CD14-positive monocyte (primary cell): ENCODE results near the gene FRMD3. TPM values are rescaled to one million over a fixed set of nuclear protein-coding genes. Genes with fewer than 3 reads are reported as not detected.

Source experiments
- DNase-seq, 3 donors: peaks; one replicate each; pipeline ENCODE4 v3.0.0-alpha.2; 2011 to 2022
- H2AFZ ChIP-seq: 2 replicates; pipeline ENCODE4 v1.6.0; 2012; ENCODE audit warnings: mild to moderate bottlenecking, low read depth, low read length, inconsistent platforms; ENCODE audit not compliant: insufficient read depth, poor library complexity, severe bottlenecking
- H3K27ac ChIP-seq, 2 donors: 1 replicate in 1 of 2; 2 replicates in 1 of 2; pipeline ENCODE4 v1.5.1; 2012 to 2013; ENCODE audit warnings: low read length in 2 of 2, control low read depth in 1 of 2, inconsistent platforms in 1 of 2, low read depth in 1 of 2, mild to moderate bottlenecking in 1 of 2
- H3K27me3 ChIP-seq, 2 donors: one replicate each; pipeline versions ENCODE4 v1.6.0 to v1.6.1; 2011 to 2013; ENCODE audit warnings: low read length in 2 of 2; ENCODE audit not compliant: control insufficient read depth in 2 of 2, insufficient read depth in 2 of 2
- H3K36me3 ChIP-seq, 2 donors: replicated peaks in 1 of 2; 1 replicate in 1 of 2; 2 replicates in 1 of 2; pipeline versions ENCODE4 v1.5.1 to v1.6.1; 2012 to 2013; ENCODE audit warnings: low read length in 2 of 2, control low read depth in 1 of 2, inconsistent platforms in 1 of 2, mild to moderate bottlenecking in 1 of 2; ENCODE audit not compliant: insufficient read depth in 2 of 2, control insufficient read depth in 1 of 2
- H3K4me1 ChIP-seq, 2 donors: 1 replicate in 1 of 2; 2 replicates in 1 of 2; pipeline versions ENCODE4 v1.5.1 to v1.6.1; 2012 to 2013; ENCODE audit warnings: low read length in 2 of 2, control low read depth in 1 of 2, inconsistent platforms in 1 of 2, mild to moderate bottlenecking in 1 of 2, moderate library complexity in 1 of 2; ENCODE audit not compliant: insufficient read depth in 2 of 2, control insufficient read depth in 1 of 2
- H3K4me2 ChIP-seq: replicated peaks from 2 replicates; pipeline ENCODE3; 2012; ENCODE audit warnings: low read length, moderate library complexity, mild to moderate bottlenecking; ENCODE audit not compliant: poor library complexity, severe bottlenecking; ENCODE audit errors: extremely low read depth
- H3K4me3 ChIP-seq, 3 experiments: fragments of 200-600 bp in 1 of 3; sonication (generic) in 1 of 3; replicated peaks in 1 of 3; 1 replicate in 2 of 3; 2 replicates in 1 of 3; pipeline ENCODE4 v1.5.1; 2011 to 2013; ENCODE audit warnings: low read length in 3 of 3, mild to moderate bottlenecking in 3 of 3, control low read depth in 2 of 3, low read depth in 2 of 3, inconsistent platforms in 1 of 3, moderate library complexity in 1 of 3
- H3K79me2 ChIP-seq: 2 replicates; pipeline ENCODE4 v1.6.0; 2012; ENCODE audit warnings: mild to moderate bottlenecking, control low read depth, inconsistent platforms, low read length, moderate library complexity; ENCODE audit not compliant: insufficient read depth
- H3K9ac ChIP-seq: 2 replicates; pipeline ENCODE4 v1.6.0; 2017; ENCODE audit warnings: low read length, mild to moderate bottlenecking; ENCODE audit not compliant: insufficient read depth, poor library complexity, severe bottlenecking
- H3K9me3 ChIP-seq, 2 donors: replicated peaks in 1 of 2; 1 replicate in 1 of 2; 2 replicates in 1 of 2; pipeline versions ENCODE4 v1.5.1 to v1.6.1; 2012 to 2013; ENCODE audit warnings: low read length in 2 of 2, control low read depth in 1 of 2; ENCODE audit not compliant: control insufficient read depth in 1 of 2, insufficient read depth in 1 of 2
- H4K20me1 ChIP-seq: 2 replicates; pipeline ENCODE4 v1.6.0; 2012; ENCODE audit warnings: mild to moderate bottlenecking, low read length, control low read depth, moderate library complexity; ENCODE audit not compliant: insufficient read depth
- H3K27ac Mint-ChIP-seq, 7 donors: one replicate each; pipeline ENCODE4 v1.8.0; 2020; ENCODE audit warnings: mild to moderate bottlenecking in 7 of 7, mixed read lengths in 7 of 7, moderate library complexity in 6 of 7, inconsistent platforms in 2 of 7
- H3K27me3 Mint-ChIP-seq, 3 donors: one replicate each; pipeline ENCODE4 v1.8.0; 2021 to 2022; ENCODE audit warnings: low read depth in 3 of 3, mild to moderate bottlenecking in 3 of 3, mixed read lengths in 3 of 3, moderate library complexity in 3 of 3, inconsistent platforms in 1 of 3
- H3K36me3 Mint-ChIP-seq, 2 donors: one replicate each; pipeline ENCODE4 v1.8.0; 2020; ENCODE audit warnings: mixed read lengths in 2 of 2, inconsistent platforms in 1 of 2, mild to moderate bottlenecking in 1 of 2
- H3K4me1 Mint-ChIP-seq: one replicate; pipeline ENCODE4 v1.8.0; 2020; ENCODE audit warnings: mild to moderate bottlenecking, mixed read lengths
- H3K4me3 Mint-ChIP-seq, 2 donors: one replicate each; pipeline ENCODE4 v1.8.0; 2020; ENCODE audit warnings: mild to moderate bottlenecking in 2 of 2, mixed read lengths in 2 of 2, moderate library complexity in 1 of 2
- H3K9me3 Mint-ChIP-seq, 7 donors: one replicate each; pipeline ENCODE4 v1.8.0; 2020 to 2022; ENCODE audit warnings: mixed read lengths in 7 of 7, mild to moderate bottlenecking in 6 of 7, moderate library complexity in 6 of 7, inconsistent platforms in 2 of 7
- CTCF ChIP-seq: fragments of 200-600 bp; IDR thresholded peaks from one replicate; pipeline ENCODE4 v1.8.0; 2022; ENCODE audit warnings: antibody characterized with exemption, mild to moderate bottlenecking
- WGBS: methylation state at CpG from one replicate; pipeline ENCODE4 v1.1.5; 2013; ENCODE audit warnings: missing lambda C conversion rate; ENCODE audit not compliant: insufficient coverage; 5-methylcytosine and 5-hydroxymethylcytosine counted together
- intact Hi-C, 2 donors: fragments of 100-400 bp; cut with micrococcal nuclease; formaldehyde crosslinking; loops; one replicate each; pipeline versions ENCODE4 v1.15.0 to v1.15.1; 2023
- polyA plus RNA-seq, 3 donors: library from polyadenylated mRNA; depleted of rRNA in 1 of 3; unstranded in 2 of 3; stranded (reverse) in 1 of 3; fragments of 300-500 nt in 2 of 3; fragments of >200 nt in 1 of 3; fragmentation: Illumina TruSeq in 2 of 3; gene quantifications; 1 replicate in 2 of 3; 2 replicates in 1 of 3; pipeline ENCODE4 v1.2.3, GENCODE V29; 2012 to 2021

FRMD3 gene
- polyA plus RNA-seq, 3 donors: 2.8 to 9.8 (median 4.2) TPM

- Mint-ChIP-seq H3K36me3 (no peaks in the 10 kb centered on the region), H3K27me3 (peaks cover 0 to 3% (median 2%) of the 10 kb centered on the region in 3 donors), H3K4me1 (peaks cover 30% of the 10 kb centered on the region), H3K4me3 (no peak overlapping the region), H3K27ac (no peak overlapping the region), H3K9me3 (peaks cover 0 to 7% (median 0%) of the 10 kb centered on the region in 7 donors)
- H3K36me3 ChIP-seq: no peaks in the 10 kb centered on the region
- H3K4me1 ChIP-seq: peaks cover 16 to 30% of the 10 kb centered on the region in 2 donors
- DNase-seq: no peak
- no peak overlapping the region for H3K4me2 ChIP-seq
- H3K9ac ChIP-seq: no peak overlapping the region
- no peaks in the 10 kb centered on the region for H3K9me3 ChIP-seq
- TF ChIP-seq CTCF: no peak
- intact Hi-C loops: no loop called here
- H3K27me3 ChIP-seq: no peaks in the 10 kb centered on the region
- no peak overlapping the region for H2AFZ ChIP-seq
- H4K20me1 ChIP-seq: no peaks in the 10 kb centered on the region
- no peak overlapping the region for H3K27ac ChIP-seq
- H3K4me3 ChIP-seq: no peak overlapping the region
- WGBS: no CpG with 5 or more reads among the region's 4 CpGs
- no peaks in the 10 kb centered on the region for H3K79me2 ChIP-seq
Observed at GRCh38 chr9:83236029-83236696, 302.0 kb downstream of the FRMD3 start.

DNA sequence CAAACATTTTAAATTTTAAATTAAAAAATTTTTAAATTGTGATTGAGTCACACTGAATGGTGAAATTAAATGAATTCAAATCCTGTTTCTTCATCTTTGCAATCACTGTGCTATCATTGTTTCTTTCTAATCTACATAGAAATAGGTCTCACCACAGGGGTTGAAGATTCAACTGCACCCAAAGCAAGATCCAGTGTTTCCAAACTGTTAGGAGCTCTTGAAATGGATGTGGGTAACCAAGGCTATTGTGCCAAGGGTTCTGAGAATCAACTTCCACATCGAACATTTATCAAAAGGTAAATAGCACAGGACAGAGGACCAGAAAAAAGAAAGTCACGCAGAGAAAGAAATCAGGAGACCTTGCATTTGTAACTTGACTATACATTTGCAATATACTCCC, 302.7 kb downstream of the FRMD3 start:
- Histone ChIP-seq H3K36me3 (no peaks in the 10 kb centered on the region), H3K9ac (no peak overlapping the region), H3K4me1 (peaks cover 16 to 24% of the 10 kb centered on the region in 2 donors), H4K20me1 (no peaks in the 10 kb centered on the region), H2AFZ (no peak overlapping the region), H3K4me3 (no peak overlapping the region), H3K79me2 (no peaks in the 10 kb centered on the region), H3K27ac (no peak overlapping the region), H3K4me2 (no peak overlapping the region), H3K9me3 (no peaks in the 10 kb centered on the region), H3K27me3 (no peaks in the 10 kb centered on the region)
- Mint-ChIP-seq H3K4me1 (peaks cover 24% of the 10 kb centered on the region), H3K4me3 (no peak overlapping the region), H3K27ac (no peak overlapping the region), H3K36me3 (no peaks in the 10 kb centered on the region), H3K27me3 (peaks cover 0 to 3% (median 2%) of the 10 kb centered on the region in 3 donors), H3K9me3 (peaks cover 0 to 7% (median 1%) of the 10 kb centered on the region in 7 donors)
- TF ChIP-seq CTCF: no peak
- intact Hi-C loops: no loop called here
- no peak for DNase-seq
- no CpG with 5 or more reads among the region's 2 CpGs for WGBS
